K562 (cell line): ENCODE results near the gene FRMPD2. TPM values are rescaled to one million over a fixed set of nuclear protein-coding genes. Genes with fewer than 3 reads are reported as not detected.

Experiments
- ATAC-seq: fragments of 200-7000 bp; cut with Tn5 transposase; 3 replicates; pipeline ENCODE4 v1.9.1; 2020; ENCODE audit warnings: moderate library complexity
- BruUV-seq: library from RNA; stranded (reverse); fragments of 400-500 nt; replicated peaks from 2 replicates; lab custom pipeline; 2021; lab: Mats Ljungman, UMichigan
- CTCF ChIA-PET: fragments of 300-600 bp; formaldehyde crosslinking; extraction: SDS; loops from one replicate; lab custom pipeline; 2021; ENCODE audit warnings: low intra/inter-chr PET ratio; lab: Yijun Ruan, JAX
- POLR2A ChIA-PET: fragments of 300-600, 350-650 bp; sonication (Branson Sonifier 250); formaldehyde crosslinking; extraction: SDS; loops from one replicate; lab custom pipeline; 2021; ENCODE audit warnings: antibody characterized with exemption, inconsistent platforms; lab: Yijun Ruan, JAX
- DNase-seq, 4 experiments: peaks; one replicate each; pipeline versions ENCODE4 v3.0.0 to v3.0.0-alpha.2; 2011 to 2018; ENCODE audit warnings: low spot score in 3 of 4, mixed read lengths in 3 of 4; ENCODE audit errors: extremely low read depth in 1 of 4
- FAIRE-seq: peaks from 2 replicates; lab custom pipeline; 2011; peaks lifted over from hg19 to GRCh38; lab: Jason Lieb, UNC
- H2AFZ ChIP-seq: 2 replicates; pipeline ENCODE4 v1.6.0; 2011; ENCODE audit warnings: low read depth, low read length, control low read depth, inconsistent platforms
- H3K27ac ChIP-seq: fragments of 200-600 bp; 3 replicates; pipeline ENCODE4 v1.8.0; 2011; ENCODE audit warnings: low read depth, mild to moderate bottlenecking, control low read depth, inconsistent platforms, low read length, moderate library complexity, mixed read lengths; ENCODE audit errors: extremely low read depth
- H3K27me3 ChIP-seq, 2 experiments: fragments of 300-600 bp in 1 of 2; 2 replicates in 1 of 2; 3 replicates in 1 of 2; pipeline versions ENCODE4 v1.6.0 to v1.8.0; 2011; ENCODE audit warnings: inconsistent platforms in 2 of 2, low read length in 2 of 2, mild to moderate bottlenecking in 1 of 2, mixed read lengths in 1 of 2, moderate library complexity in 1 of 2; ENCODE audit not compliant: control insufficient read depth in 2 of 2, insufficient read depth in 2 of 2
- H3K36me3 ChIP-seq: fragments of 300-600 bp; 3 replicates; pipeline ENCODE4 v1.8.0; 2011; ENCODE audit warnings: mild to moderate bottlenecking, low read length, inconsistent platforms; ENCODE audit not compliant: control insufficient read depth, insufficient read depth
- H3K4me1 ChIP-seq, 2 experiments: fragments of 200-600 bp in 1 of 2; replicated peaks in 1 of 2; 2 replicates in 1 of 2; 3 replicates in 1 of 2; pipeline versions ENCODE4 v1.5.1 to v1.8.0; 2011; ENCODE audit warnings: inconsistent platforms in 2 of 2, low read length in 2 of 2, mild to moderate bottlenecking in 1 of 2, mixed read lengths in 1 of 2, moderate library complexity in 1 of 2; ENCODE audit not compliant: control insufficient read depth in 2 of 2, insufficient read depth in 2 of 2
- H3K4me2 ChIP-seq: 2 replicates; pipeline ENCODE4 v1.6.1; 2011; ENCODE audit warnings: low read length, control low read depth, inconsistent platforms, mixed read lengths; ENCODE audit not compliant: insufficient read depth
- H3K4me3 ChIP-seq: fragments of 200-600 bp; sonication (generic), shearing (Covaris generic); 2 replicates; pipeline ENCODE4 v1.5.1; 2016; ENCODE audit warnings: control low read depth, inconsistent platforms
- H3K79me2 ChIP-seq: fragments of 200-600 bp; 3 replicates; pipeline ENCODE4 v1.8.0; 2011; ENCODE audit warnings: low read length, inconsistent platforms; ENCODE audit not compliant: control insufficient read depth, insufficient read depth
- H3K9ac ChIP-seq, 2 experiments: 2 replicates each; pipeline versions ENCODE4 v1.6.0 to v1.6.1; 2011; ENCODE audit warnings: low read depth in 2 of 2, low read length in 2 of 2, control low read depth in 1 of 2, inconsistent platforms in 1 of 2, mild to moderate bottlenecking in 1 of 2, mixed read lengths in 1 of 2; ENCODE audit not compliant: insufficient read depth in 1 of 2
- H3K9me1 ChIP-seq: one replicate; pipeline ENCODE4 v1.6.0; 2011; ENCODE audit warnings: inconsistent platforms, mild to moderate bottlenecking, low read length, moderate library complexity; ENCODE audit not compliant: control insufficient read depth, insufficient read depth
- H3K9me3 ChIP-seq: replicated peaks from 2 replicates; pipeline ENCODE4 v1.5.1; 2011; ENCODE audit warnings: low read depth, low read length, inconsistent platforms; ENCODE audit not compliant: control insufficient read depth, insufficient read depth
- H4K20me1 ChIP-seq: replicated peaks from 2 replicates; pipeline ENCODE4 v1.6.1; 2011; ENCODE audit warnings: low read length, inconsistent platforms, mixed read lengths; ENCODE audit not compliant: control insufficient read depth, insufficient read depth
- CCNT2 ChIP-seq: IDR thresholded peaks from 2 replicates; pipeline ENCODE4 v1.6.1; 2011; ENCODE audit warnings: borderline replicate concordance, low read depth, mild to moderate bottlenecking, moderate library complexity, mixed read lengths, low read length; ENCODE audit not compliant: insufficient read length; ENCODE audit errors: extremely low read depth
- FOSL1 ChIP-seq: fragments of 200-800 bp; sonication (Bioruptor generic); conservative IDR thresholded peaks from 2 replicates; pipeline ENCODE4 v1.6.1; 2016; ENCODE audit warnings: missing genetic modification characterization, missing compliant biosample characterization
- FOXA1 ChIP-seq: fragments of 450-650 bp; IDR thresholded peaks from 2 replicates; pipeline ENCODE4 v1.6.1; 2016; ENCODE audit warnings: mild to moderate bottlenecking, borderline replicate concordance
- HIVEP1 ChIP-seq: fragments of 250-450 bp; sonication (Bioruptor Pico); IDR thresholded peaks from 2 replicates; pipeline ENCODE4 v1.4.0; 2020; ENCODE audit warnings: mild to moderate bottlenecking
- HMG20B ChIP-seq: fragments of 250-450 bp; sonication (Bioruptor Pico); IDR thresholded peaks from 2 replicates; pipeline ENCODE4 v1.5.0; 2021; ENCODE audit warnings: mild to moderate bottlenecking
- KAT2B ChIP-seq: IDR thresholded peaks from one replicate; pipeline ENCODE4 v1.6.1; 2012; ENCODE audit warnings: low read depth, mild to moderate bottlenecking, control low read depth, inconsistent platforms, low read length, moderate library complexity
- MCM5 ChIP-seq: fragments of 450-650 bp; IDR thresholded peaks from 2 replicates; pipeline ENCODE4 v1.6.1; 2016; ENCODE audit warnings: low read depth
- SNIP1 ChIP-seq: fragments of 450-650 bp; IDR thresholded peaks from 2 replicates; pipeline ENCODE4 v1.7.1; 2017; ENCODE audit warnings: low read depth, mild to moderate bottlenecking
- TAL1 ChIP-seq: fragments of 450-650 bp; IDR thresholded peaks from 2 replicates; pipeline ENCODE4 v1.6.1; 2016; ENCODE audit warnings: mild to moderate bottlenecking
- TARDBP ChIP-seq: fragments of 450-650 bp; IDR thresholded peaks from 2 replicates; pipeline ENCODE4 v1.6.1; 2016
- TEAD4 ChIP-seq, 2 experiments: sonication (generic) in 1 of 2; formaldehyde crosslinking in 1 of 2; IDR thresholded peaks; 2 replicates each; pipeline versions ENCODE4 v1.6.1 to v1.8.0; 2012 to 2022; ENCODE audit warnings: borderline replicate concordance in 1 of 2, inconsistent platforms in 1 of 2, low read length in 1 of 2, mild to moderate bottlenecking in 1 of 2, missing genetic modification reagents in 1 of 2
- ZBED1 ChIP-seq: IDR thresholded peaks from 2 replicates; pipeline ENCODE4 v1.6.1; 2014
- ZNF146 ChIP-seq: IDR thresholded peaks from one replicate; pipeline ENCODE4 v1.6.1; 2018; ENCODE audit warnings: missing compliant biosample characterization; ENCODE audit not compliant: unreplicated experiment
- ZNF584 ChIP-seq: fragments of 200-800 bp; sonication (Bioruptor generic); IDR thresholded peaks from 2 replicates; pipeline ENCODE4 v1.6.1; 2016; ENCODE audit warnings: low read depth, mild to moderate bottlenecking, missing genetic modification characterization, missing compliant biosample characterization
- WGBS: fragments of 100-300 bp; shearing (Covaris generic); methylation state at CpG from one replicate; pipeline ENCODE4 v1.1.6; 2016; ENCODE audit warnings: low coverage, mixed read lengths; ENCODE audit not compliant: insufficient coverage; ENCODE audit errors: missing lambda C conversion rate; 5-methylcytosine and 5-hydroxymethylcytosine counted together
- in situ Hi-C: fragments of 300-500 bp; cut with MboI; formaldehyde crosslinking; loops from 4 replicates; pipeline ENCODE4 v1.15.0; 2018; ENCODE audit warnings: inconsistent platforms, mixed read lengths
- intact Hi-C: fragments of 100-400 bp; cut with micrococcal nuclease; formaldehyde crosslinking; loops from 2 replicates; pipeline ENCODE4 v1.14.2; 2022
- polyA plus RNA-seq, 8 experiments: library from polyadenylated mRNA; depleted of rRNA in 4 of 8; stranded (reverse) in 5 of 8; unstranded in 3 of 8; fragments of >200 nt; fragmentation: Nextera tagmentation in 2 of 8; fragmentation: Illumina TruSeq in 1 of 8; extraction: Ambion mirVana in 2 of 8; extraction: Trizol in 1 of 8; gene quantifications; 2 replicates each; pipeline versions ENCODE4 v1.2.1 to v1.2.3, GENCODE V29; 2011 to 2014; ENCODE audit warnings: inconsistent platforms in 1 of 8, missing spikeins in 1 of 8
- total RNA-seq, 7 experiments: library from RNA; depleted of rRNA in 6 of 7; stranded (reverse); fragments of >200 nt in 6 of 7; fragmentation: Illumina TruSeq in 2 of 7; extraction: Trizol in 2 of 7; gene quantifications; 2 replicates each; pipeline versions ENCODE4 v1.2.1 to v1.2.3, GENCODE V29; 2011 to 2021; ENCODE audit warnings: low replicate concordance in 1 of 7
- TF ChIP-seq, protein P1 (sequence below): conservative IDR thresholded peaks from 2 replicates; pipeline ENCODE4 v1.6.1; 2011; ENCODE audit warnings: low read depth, mild to moderate bottlenecking, low read length; ENCODE audit not compliant: control insufficient read depth

FRMPD2 gene
- total and polyA plus RNA-seq, 9 of the 15 experiments (the other 6 are each of a cell fraction or from before 2014, with no cell fraction given) = 0.12 to 0.95 (median 0.33) TPM

DNA sequence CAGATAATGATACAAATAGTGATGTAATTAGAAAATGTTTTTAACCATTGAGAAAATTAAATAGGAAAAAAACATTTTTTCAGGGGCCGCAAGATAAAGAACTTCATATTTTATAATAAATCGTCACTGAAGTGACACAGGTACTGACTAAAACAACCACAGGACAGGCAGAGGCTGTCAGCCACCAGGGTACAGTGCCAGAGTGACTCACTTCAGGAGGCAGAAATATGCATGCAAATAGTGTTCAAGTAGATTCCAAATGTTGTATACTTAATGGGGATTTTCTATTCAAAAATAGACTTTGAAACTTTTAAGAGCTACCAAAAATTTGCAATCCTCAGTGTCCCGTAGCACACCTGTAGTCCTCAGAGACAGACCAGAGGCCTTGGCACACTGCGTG lies 68.6 kb downstream of the FRMPD2 start:
- H2AFZ ChIP-seq = no peak overlapping the region
- H3K9me3 ChIP-seq = no peaks in the 10 kb centered on the region
- no peaks in the 10 kb centered on the region for H4K20me1 ChIP-seq
- no peak for FAIRE-seq
- H3K9ac ChIP-seq = no peak overlapping the region
- WGBS = 12% methylated on average over 4 of the region's 4 CpGs
- no peak overlapping the region for H3K27ac ChIP-seq
- CTCF ChIA-PET = no interaction called here
- H3K4me3 ChIP-seq = no peak overlapping the region
- POLR2A ChIA-PET = no interaction called here
- in situ Hi-C loops (no loop called here), intact Hi-C loops (no loop called here)
- peaks cover 2 to 13% of the 10 kb centered on the region in 2 experiments; a peak in 3 of 5 replicates for H3K27me3 ChIP-seq
- H3K4me1 ChIP-seq = no peaks in the 10 kb centered on the region
- H3K9me1 ChIP-seq = no peaks in the 10 kb centered on the region
- no peak for ATAC-seq
- H3K79me2 ChIP-seq = no peaks in the 10 kb centered on the region
- no peaks in the 10 kb centered on the region for H3K36me3 ChIP-seq
- no peak overlapping the region for H3K4me2 ChIP-seq
- no TSS peak for BruUV-seq
- no peak for DNase-seq
- TF ChIP-seq CCNT2 (no peak), TARDBP (no peak), ZBED1 (no peak), TAL1 (no peak)
- TF ChIP-seq, all 486 proteins: peak for 0

DNA sequence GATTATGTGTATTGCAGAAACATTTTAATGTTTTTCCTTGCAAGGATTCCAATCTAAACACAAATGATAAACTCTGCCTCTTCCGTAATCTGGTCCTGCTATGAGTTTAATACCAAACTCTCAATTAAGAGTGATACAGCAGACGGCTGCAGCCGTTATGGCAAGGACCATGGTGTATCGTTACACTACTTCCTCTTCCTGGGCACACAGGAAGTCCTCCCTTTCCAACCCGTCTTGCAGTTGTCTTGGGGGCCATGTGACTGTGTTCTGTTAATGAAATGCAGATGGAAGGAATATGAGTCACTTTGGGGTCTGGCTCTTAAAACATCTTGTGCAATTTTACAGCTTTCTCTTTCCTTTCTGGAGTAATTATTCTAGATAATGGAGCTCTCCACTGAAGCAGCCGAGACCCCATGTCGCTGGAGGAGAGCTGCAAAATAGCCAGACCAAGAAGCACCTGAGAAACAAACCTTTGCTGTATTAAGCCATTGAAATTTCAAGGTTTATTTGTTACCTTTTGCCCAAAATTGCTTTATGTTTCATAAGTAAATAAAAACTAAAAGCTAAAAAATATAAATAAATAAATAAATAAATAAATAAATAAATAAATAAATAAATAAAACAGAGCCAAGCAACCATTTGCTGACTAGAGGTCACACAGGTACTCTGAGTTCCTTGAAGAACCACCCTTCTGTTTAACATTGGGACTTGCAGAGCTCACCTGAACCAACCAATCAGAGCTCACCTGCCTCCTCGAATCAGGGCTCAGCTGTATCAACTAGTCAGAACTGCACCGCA lies 74.7 kb downstream of the FRMPD2 start:
- POLR2A ChIA-PET = interaction anchor here (2.3 kb wide), 1 partner anchor 15 kb away, joined by 6 read pairs; no protein-coding TSS in a partner anchor
- peak overlapping the region; percentile 26; the same call in 1 of the 2 replicates for H3K4me2 ChIP-seq
- H3K79me2 ChIP-seq = no peaks in the 10 kb centered on the region
- H4K20me1 ChIP-seq = no peaks in the 10 kb centered on the region
- FAIRE-seq (peak; percentile 15), DNase-seq (no peak), ATAC-seq (peak; percentile 66)
- H3K27me3 ChIP-seq = peaks cover 0 to 11% of the 10 kb centered on the region in 2 experiments; a peak in 1 of 5 replicates
- H3K36me3 ChIP-seq = no peaks in the 10 kb centered on the region
- H3K4me3 ChIP-seq = no peak overlapping the region
- H3K9me1 ChIP-seq = no peaks in the 10 kb centered on the region
- 9% methylated on average over 9 of the region's 9 CpGs for WGBS
- no peak overlapping the region for H3K27ac ChIP-seq
- no peaks in the 10 kb centered on the region for H3K9me3 ChIP-seq
- BruUV-seq = no TSS peak
- intact Hi-C loops = no loop called here
- H3K4me1 ChIP-seq = no peaks in the 10 kb centered on the region
- peak overlapping the region; percentile 73 for H2AFZ ChIP-seq
- no peak overlapping the region for H3K9ac ChIP-seq
- CTCF ChIA-PET = no interaction called here
- in situ Hi-C loops = no loop called here
- no peak for TF ChIP-seq TEAD4 (IDR thresholded peaks at IDR 0.05; ENCODE audit: low read length)
- no peak for TF ChIP-seq TEAD4 (CRISPR knock-in tag; IDR thresholded peaks at IDR 0.05; ENCODE audit: borderline replicate concordance)
- 0 out of 2 replicates have a peak, but pooled peaks have one; percentile 24 for TF ChIP-seq FOSL1
- no peak for TF ChIP-seq HIVEP1
- TF ChIP-seq SNIP1 = no peak
- no peak for TF ChIP-seq KAT2B
- TF ChIP-seq, protein P1, sequence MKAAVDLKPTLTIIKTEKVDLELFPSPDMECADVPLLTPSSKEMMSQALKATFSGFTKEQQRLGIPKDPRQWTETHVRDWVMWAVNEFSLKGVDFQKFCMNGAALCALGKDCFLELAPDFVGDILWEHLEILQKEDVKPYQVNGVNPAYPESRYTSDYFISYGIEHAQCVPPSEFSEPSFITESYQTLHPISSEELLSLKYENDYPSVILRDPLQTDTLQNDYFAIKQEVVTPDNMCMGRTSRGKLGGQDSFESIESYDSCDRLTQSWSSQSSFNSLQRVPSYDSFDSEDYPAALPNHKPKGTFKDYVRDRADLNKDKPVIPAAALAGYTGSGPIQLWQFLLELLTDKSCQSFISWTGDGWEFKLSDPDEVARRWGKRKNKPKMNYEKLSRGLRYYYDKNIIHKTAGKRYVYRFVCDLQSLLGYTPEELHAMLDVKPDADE = no peak
- TF ChIP-seq ZNF584 (CRISPR knock-in tag) = no peak
- TF ChIP-seq ZNF146 (CRISPR knock-in tag) = no peak
- TF ChIP-seq MCM5 = no peak
- no peak for TF ChIP-seq FOXA1
- TF ChIP-seq HMG20B (CRISPR knock-in tag) = no peak
